ENCODE data around the gene IRX6. TPM values are rescaled to one million over a fixed set of nuclear protein-coding genes. Genes with fewer than 3 reads are reported as not detected.

IRX6 gene
- total and polyA plus RNA-seq, 2 of the 8 experiments (the other 6 are each of a cell fraction or from before 2014, with no cell fraction given), result 0.61 TPM; not detected in 1

DNA sequence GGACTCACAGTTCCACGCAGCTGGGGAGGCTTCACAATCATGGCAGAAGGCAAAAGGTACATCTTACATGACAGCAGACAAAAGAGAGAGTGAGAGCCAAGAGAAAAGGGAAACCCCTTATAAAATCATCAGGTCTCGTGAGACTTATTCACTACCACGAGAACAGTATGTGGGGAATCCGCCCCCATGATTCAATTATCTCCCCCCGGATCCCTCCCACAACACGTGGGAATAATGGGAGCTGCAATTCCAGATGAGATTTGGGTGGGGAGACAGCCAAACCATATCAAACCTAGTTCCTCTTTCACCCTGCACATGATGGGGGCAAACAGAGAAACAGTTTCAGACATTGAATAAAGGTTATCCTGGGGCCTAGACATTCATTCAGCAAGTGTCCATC, 32.2 kb upstream of the IRX6 start:
- Histone ChIP-seq H2AFZ (ENCODE audit: low read length) (0 out of 2 replicates have a peak overlapping the region, but pooled peaks have one; percentile 66), H3K9me3 (ENCODE audit: insufficient read depth in 2 of 2, low read depth in 1 of 2, low read length in 1 of 2) (no peaks in the 10 kb centered on the region), H4K20me1 (replicated peaks in 1 of 2; ENCODE audit: control insufficient read depth in 1 of 2, insufficient read depth in 2 of 2, low read length in 2 of 2) (no peaks in the 10 kb centered on the region), H2BK15ac (ENCODE audit: low read length) (no peak overlapping the region), H3K27me3 (replicated peaks in 1 of 4; ENCODE audit: control insufficient read depth in 3 of 4, extremely low read depth in 1 of 4, insufficient read depth in 3 of 4, low read length in 3 of 4) (no peaks in the 10 kb centered on the region), H3K36me3 (ENCODE audit: control insufficient read depth in 2 of 4, insufficient read depth in 4 of 4, low read length in 3 of 4) (no peaks in the 10 kb centered on the region), H3K4me2 (ENCODE audit: insufficient read depth in 1 of 2, low read depth in 2 of 2, low read length in 2 of 2) (peak overlapping the region; percentile 24 to 47; a peak in 1 of 4 replicates), H3K56ac (replicated peaks; ENCODE audit: insufficient read length, low read depth, low read length) (no peak overlapping the region), H3K4me1 (replicated peaks in 1 of 4; ENCODE audit: control insufficient read depth in 3 of 4, insufficient read depth in 4 of 4, low read length in 3 of 4) (peaks cover 4 to 13% (median 9%) of the 10 kb centered on the region in 4 experiments; a peak in 6 of 7 replicates), H2AK5ac (ENCODE audit: low read depth, low read length) (no peak overlapping the region), H2BK5ac (ENCODE audit: low read depth, low read length) (no peak overlapping the region), H3K18ac (ENCODE audit: extremely low read depth, low read length) (no peak overlapping the region), H2BK12ac (ENCODE audit: low read depth, low read length) (no peak overlapping the region), H3K14ac (ENCODE audit: insufficient read length) (no peak overlapping the region), H3K23me2 (ENCODE audit: low read depth, low read length) (no peaks in the 10 kb centered on the region), H3K4ac (replicated peaks; ENCODE audit: insufficient read length, low read depth, low read length) (no peak overlapping the region), H4K5ac (ENCODE audit: insufficient read length, low read depth, low read length) (no peak overlapping the region), H2BK120ac (replicated peaks; ENCODE audit: low read depth, low read length) (no peak overlapping the region), H3K9ac (replicated peaks in 1 of 4; ENCODE audit: extremely low read depth in 1 of 4, low read depth in 3 of 4, low read length in 3 of 4) (no peak overlapping the region), H3K27ac (ENCODE audit: low read depth, low read length) (no peak overlapping the region), H3K79me1 (ENCODE audit: low read depth, low read length) (no peaks in the 10 kb centered on the region), H4K91ac (replicated peaks; ENCODE audit: insufficient read length, low read length) (no peak overlapping the region), H2BK20ac (ENCODE audit: low read length) (no peak overlapping the region), H3K23ac (ENCODE audit: insufficient read length) (no peak overlapping the region), H3K79me2 (ENCODE audit: control insufficient read depth in 1 of 2, insufficient read depth in 2 of 2, low read length in 2 of 2) (no peaks in the 10 kb centered on the region), H4K8ac (ENCODE audit: extremely low read depth, insufficient read depth, low read length) (no peak overlapping the region), H3K4me3 (ENCODE audit: extremely low read depth in 1 of 4, insufficient read depth in 2 of 4, low read depth in 3 of 4, low read length in 4 of 4) (no peak overlapping the region)
- WGBS, 2 experiments (ENCODE audit: extremely low coverage in 1 of 2, insufficient coverage in 1 of 2, insufficient read length in 1 of 2, insufficient replicate concordance in 2 of 2, low coverage in 1 of 2, low lambda C conversion rate in 2 of 2, missing lambda C conversion rate in 1 of 2), result 88% methylated on average over 6 of the region's 6 CpGs; no CpG with 5 or more reads in 1 of the 2 experiments
- ChIA-PET CTCF (ENCODE audit: partially characterized antibody) (interaction anchor here (0.6 to 1.8 kb wide), 3 partner anchors 13 to 729 kb away, joined by 3 to 8 read pairs (median 4); no protein-coding TSS in a partner anchor), POLR2A (ENCODE audit: partially characterized antibody) (no interaction called here)
- DNase-seq (ENCODE audit: low read depth in 1 of 2, low spot score in 2 of 2) (no peak), FAIRE-seq (no peak)
- TF ChIP-seq GTF2F1 (IDR thresholded peaks at IDR 0.05; ENCODE audit: borderline replicate concordance, low read depth, low read length) (no peak), KDM5A (IDR thresholded peaks at IDR 0.05; ENCODE audit: low read length) (no peak), PHF8 (conservative IDR thresholded peaks at IDR 0.05; ENCODE audit: low read depth, low read length) (no peak), KDM1A (IDR thresholded peaks at IDR 0.05; ENCODE audit: borderline replicate concordance, low read length) (no peak), CEBPB (IDR thresholded peaks at IDR 0.05; ENCODE audit: low read depth, low read length) (no peak), RXRA (IDR thresholded peaks at IDR 0.05; ENCODE audit: insufficient read depth, low read depth, low read length) (no peak), JUN (IDR thresholded peaks at IDR 0.05; ENCODE audit: low read depth, low read length) (no peak), RBBP5 (IDR thresholded peaks at IDR 0.05; ENCODE audit: borderline replicate concordance, low read depth, low read length) (no peak), POLR2AphosphoS5 (IDR thresholded peaks at IDR 0.05; ENCODE audit: low read depth, low read length) (no peak), CHD2 (IDR thresholded peaks at IDR 0.05; ENCODE audit: low read length) (no peak), TCF12 (IDR thresholded peaks at IDR 0.05; ENCODE audit: low read depth, low read length) (no peak)
- TF ChIP-seq, protein P1, sequence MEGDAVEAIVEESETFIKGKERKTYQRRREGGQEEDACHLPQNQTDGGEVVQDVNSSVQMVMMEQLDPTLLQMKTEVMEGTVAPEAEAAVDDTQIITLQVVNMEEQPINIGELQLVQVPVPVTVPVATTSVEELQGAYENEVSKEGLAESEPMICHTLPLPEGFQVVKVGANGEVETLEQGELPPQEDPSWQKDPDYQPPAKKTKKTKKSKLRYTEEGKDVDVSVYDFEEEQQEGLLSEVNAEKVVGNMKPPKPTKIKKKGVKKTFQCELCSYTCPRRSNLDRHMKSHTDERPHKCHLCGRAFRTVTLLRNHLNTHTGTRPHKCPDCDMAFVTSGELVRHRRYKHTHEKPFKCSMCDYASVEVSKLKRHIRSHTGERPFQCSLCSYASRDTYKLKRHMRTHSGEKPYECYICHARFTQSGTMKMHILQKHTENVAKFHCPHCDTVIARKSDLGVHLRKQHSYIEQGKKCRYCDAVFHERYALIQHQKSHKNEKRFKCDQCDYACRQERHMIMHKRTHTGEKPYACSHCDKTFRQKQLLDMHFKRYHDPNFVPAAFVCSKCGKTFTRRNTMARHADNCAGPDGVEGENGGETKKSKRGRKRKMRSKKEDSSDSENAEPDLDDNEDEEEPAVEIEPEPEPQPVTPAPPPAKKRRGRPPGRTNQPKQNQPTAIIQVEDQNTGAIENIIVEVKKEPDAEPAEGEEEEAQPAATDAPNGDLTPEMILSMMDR (IDR thresholded peaks at IDR 0.05; ENCODE audit: control extremely low read depth in 1 of 3, insufficient read depth in 1 of 3, low read depth in 1 of 3, low read length in 3 of 3), result no peak
